BLaER1 (cell line): Measurements from ENCODE around the gene E2F3.

Source experiments
- H3K27ac ChIP-seq: shearing (Covaris generic); formaldehyde crosslinking; 2 replicates; pipeline ENCODE4 v1.8.1; 2022
- H3K27me3 ChIP-seq: shearing (Covaris generic); formaldehyde crosslinking; 2 replicates; pipeline ENCODE4 v1.8.1; 2022
- H3K36me3 ChIP-seq: shearing (Covaris generic); formaldehyde crosslinking; 2 replicates; pipeline ENCODE4 v1.8.1; 2022
- H3K4me1 ChIP-seq: shearing (Covaris generic); formaldehyde crosslinking; 2 replicates; pipeline ENCODE4 v1.8.1; 2022
- H3K4me2 ChIP-seq: shearing (Covaris generic); formaldehyde crosslinking; 2 replicates; pipeline ENCODE4 v1.8.1; 2022
- H3K4me3 ChIP-seq: shearing (Covaris generic); formaldehyde crosslinking; 2 replicates; pipeline ENCODE4 v1.8.1; 2022
- H3K9ac ChIP-seq: shearing (Covaris generic); formaldehyde crosslinking; 2 replicates; pipeline ENCODE4 v1.8.1; 2022
- H3K9me3 ChIP-seq: shearing (Covaris generic); formaldehyde crosslinking; 2 replicates; pipeline ENCODE4 v1.8.1; 2022
- H4K20me1 ChIP-seq: shearing (Covaris generic); formaldehyde crosslinking; 2 replicates; pipeline ENCODE4 v1.8.1; 2022
- Cebpa-rat ChIP-seq: shearing (Covaris generic); IDR thresholded peaks from 2 replicates; pipeline ENCODE4 v1.8.1; 2022

Gene E2F3

DNA sequence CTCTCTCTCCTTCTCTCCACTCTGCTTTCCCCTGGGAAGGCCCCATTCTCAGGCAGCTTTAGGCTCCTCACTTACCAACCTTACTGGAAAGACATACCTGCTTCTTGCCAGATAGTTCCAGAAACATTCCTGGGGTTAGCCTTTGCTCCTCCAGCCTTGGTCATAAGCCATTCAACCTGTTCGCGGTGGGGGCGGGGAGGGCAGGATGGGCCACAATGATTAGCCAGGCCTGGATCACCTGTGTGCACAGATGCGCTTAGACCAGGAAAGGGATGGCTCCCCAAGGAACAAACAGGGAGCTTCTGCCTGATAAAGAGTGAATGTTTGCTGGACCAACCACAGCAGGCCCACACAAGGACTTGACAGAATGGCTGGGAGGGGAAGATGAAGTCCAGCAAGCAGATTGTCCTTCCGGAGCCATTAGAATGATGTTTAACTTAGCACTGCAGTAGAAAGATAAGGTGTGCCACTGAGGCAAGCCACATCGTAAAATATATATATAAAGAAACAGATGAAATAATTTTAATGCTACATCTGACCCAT lies 74.9 kb downstream of the E2F3 start:
- H3K27me3 ChIP-seq: no peaks in the 10 kb centered on the region
- TF ChIP-seq Cebpa-rat: no peak
- H3K36me3 ChIP-seq: peaks cover 86% of the 10 kb centered on the region
- H3K4me2 ChIP-seq: no peak overlapping the region
- peaks cover 99% of the 10 kb centered on the region for H4K20me1 ChIP-seq
- no peak overlapping the region for H3K4me3 ChIP-seq
- no peak overlapping the region for H3K27ac ChIP-seq
- no peak overlapping the region for H3K9ac ChIP-seq
- no peaks in the 10 kb centered on the region for H3K9me3 ChIP-seq
- H3K4me1 ChIP-seq: 0 out of 2 replicates have a peak, but pooled peaks cover 5% of the 10 kb centered on the region

DNA sequence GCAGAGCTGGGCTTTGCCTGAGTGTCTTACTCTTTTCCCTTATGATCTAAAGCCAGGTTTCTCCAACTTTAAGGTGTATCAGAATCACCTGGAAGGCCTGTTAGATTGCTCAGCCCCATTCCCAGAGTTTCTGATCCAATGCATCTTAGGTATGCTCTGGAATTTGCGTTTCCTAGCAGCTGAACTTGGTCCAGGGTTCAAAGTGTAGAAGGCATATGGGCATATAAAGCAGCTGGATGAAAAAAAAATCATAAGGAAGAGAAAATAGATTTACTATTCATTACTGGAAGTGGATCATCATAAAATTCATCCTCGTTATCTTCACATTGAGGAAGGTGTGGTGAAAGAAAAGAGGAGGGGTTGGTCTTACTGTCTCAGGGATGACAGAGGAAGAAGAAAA lies 75.8 kb downstream of the E2F3 start:
- no peak overlapping the region for H3K4me2 ChIP-seq
- H3K9me3 ChIP-seq: no peaks in the 10 kb centered on the region
- no peak for TF ChIP-seq Cebpa-rat
- peaks cover 90% of the 10 kb centered on the region for H3K36me3 ChIP-seq
- no peak overlapping the region for H3K27ac ChIP-seq
- H3K4me1 ChIP-seq: 0 out of 2 replicates have a peak, but pooled peaks cover 5% of the 10 kb centered on the region
- peaks cover 93% of the 10 kb centered on the region for H4K20me1 ChIP-seq
- no peak overlapping the region for H3K4me3 ChIP-seq
- H3K9ac ChIP-seq: no peak overlapping the region
- H3K27me3 ChIP-seq: no peaks in the 10 kb centered on the region

DNA sequence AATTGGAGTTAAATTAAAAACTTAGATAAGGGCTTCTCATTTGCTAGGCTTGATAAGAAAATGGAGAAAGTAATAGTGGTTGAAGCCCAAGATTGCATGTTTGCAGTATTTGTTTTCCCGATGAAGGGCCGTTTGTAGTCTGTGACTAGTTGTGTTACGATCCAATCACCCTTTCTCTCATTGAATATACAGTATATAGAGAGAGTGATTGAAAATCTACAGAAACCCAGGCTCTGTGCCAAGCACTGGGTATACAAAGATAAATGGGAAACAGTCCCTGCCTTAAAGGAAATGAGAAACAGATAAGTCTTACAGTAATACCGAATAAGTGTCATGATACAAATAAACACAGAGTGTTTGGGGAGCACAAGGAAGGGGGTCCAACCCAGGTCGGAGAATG lies 77.4 kb downstream of the E2F3 start:
- no peak overlapping the region for H3K9ac ChIP-seq
- no peaks in the 10 kb centered on the region for H3K27me3 ChIP-seq
- peaks cover 98% of the 10 kb centered on the region for H3K36me3 ChIP-seq
- no peak overlapping the region for H3K4me3 ChIP-seq
- peaks cover 80% of the 10 kb centered on the region for H4K20me1 ChIP-seq
- H3K9me3 ChIP-seq: no peaks in the 10 kb centered on the region
- TF ChIP-seq Cebpa-rat: no peak
- no peak overlapping the region for H3K27ac ChIP-seq
- H3K4me2 ChIP-seq: no peak overlapping the region
- H3K4me1 ChIP-seq: no peaks in the 10 kb centered on the region

DNA sequence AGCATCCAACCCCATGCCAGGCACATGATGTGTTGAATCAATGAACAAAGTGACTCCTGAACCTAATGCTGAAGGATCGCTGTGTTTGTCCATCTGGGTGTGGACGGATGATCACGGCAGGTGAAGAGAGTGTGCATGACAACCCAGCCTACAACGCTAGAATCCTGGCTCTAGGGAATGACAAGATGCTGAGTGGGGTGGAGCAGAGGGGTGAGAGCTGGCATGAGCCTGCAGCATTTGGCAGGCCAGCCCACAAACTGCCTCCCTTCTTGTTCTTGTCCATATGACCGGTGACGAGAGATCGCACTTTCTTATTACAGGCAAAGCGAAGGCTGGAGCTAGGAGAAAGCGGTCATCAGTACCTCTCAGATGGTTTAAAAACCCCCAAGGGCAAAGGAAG lies 77.8 kb downstream of the E2F3 start:
- Histone ChIP-seq H3K9me3 (no peaks in the 10 kb centered on the region), H3K9ac (no peak overlapping the region), H3K4me1 (no peaks in the 10 kb centered on the region), H3K27ac (no peak overlapping the region), H3K27me3 (no peaks in the 10 kb centered on the region), H3K4me2 (no peak overlapping the region), H3K36me3 (peaks cover 98% of the 10 kb centered on the region), H4K20me1 (peaks cover 80% of the 10 kb centered on the region), H3K4me3 (no peak overlapping the region)
- no peak for TF ChIP-seq Cebpa-rat

DNA sequence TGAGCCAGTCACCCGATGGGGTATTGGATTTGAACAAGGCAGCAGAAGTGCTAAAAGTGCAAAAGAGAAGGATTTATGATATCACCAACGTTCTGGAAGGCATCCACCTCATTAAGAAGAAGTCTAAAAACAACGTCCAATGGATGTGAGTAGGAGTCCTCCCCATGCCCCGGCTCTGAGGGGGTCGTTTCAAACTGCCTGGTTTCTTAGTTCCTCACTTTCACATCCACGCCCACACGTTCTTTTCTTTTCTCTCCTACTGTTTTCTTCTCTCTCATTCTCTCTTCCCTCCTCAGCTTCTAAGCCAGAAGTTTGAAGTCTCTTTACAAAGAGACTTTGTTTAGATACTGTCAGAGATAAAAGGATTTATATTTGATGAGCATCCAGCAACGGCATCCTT lies 79.6 kb downstream of the E2F3 start:
- Histone ChIP-seq H3K36me3 (peaks cover 100% of the 10 kb centered on the region), H3K4me3 (no peak overlapping the region), H3K27ac (no peak overlapping the region), H3K27me3 (no peaks in the 10 kb centered on the region), H3K4me2 (no peak overlapping the region), H4K20me1 (peaks cover 65% of the 10 kb centered on the region), H3K9ac (no peak overlapping the region), H3K4me1 (no peaks in the 10 kb centered on the region), H3K9me3 (no peaks in the 10 kb centered on the region)
- no peak for TF ChIP-seq Cebpa-rat

DNA sequence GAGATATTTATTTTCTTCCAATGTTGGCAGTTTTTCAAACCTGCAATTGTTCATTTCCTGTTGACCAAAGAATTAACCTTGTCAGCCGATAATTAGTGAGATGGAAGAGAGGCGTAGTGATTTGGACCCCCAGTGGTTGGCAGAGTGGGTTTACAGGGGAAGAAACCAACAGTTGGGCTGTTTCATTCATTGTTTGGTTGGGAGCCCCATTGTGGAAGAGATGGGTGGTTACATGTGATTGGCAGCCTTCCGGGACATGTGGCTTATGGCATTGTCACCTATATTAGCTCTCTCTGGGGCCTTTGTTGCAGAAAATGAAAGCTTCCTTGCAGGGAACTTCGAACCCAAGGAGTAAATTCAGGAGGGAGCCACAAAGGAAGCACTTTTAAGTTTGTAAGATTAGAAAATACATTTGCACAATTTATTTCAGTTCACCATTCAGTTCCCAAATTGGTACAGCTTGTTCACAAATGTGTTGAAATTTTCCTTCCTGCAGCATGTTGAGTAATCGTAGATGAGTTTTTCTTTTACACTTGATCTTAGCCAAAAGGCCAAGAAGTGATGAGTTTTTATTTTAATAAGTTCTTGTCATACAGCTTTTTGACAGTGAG lies 82.3 kb downstream of the E2F3 start:
- no peak overlapping the region for H3K27ac ChIP-seq
- no peaks in the 10 kb centered on the region for H3K9me3 ChIP-seq
- no peak overlapping the region for H3K4me2 ChIP-seq
- H3K4me1 ChIP-seq: no peaks in the 10 kb centered on the region
- peaks cover 100% of the 10 kb centered on the region for H3K36me3 ChIP-seq
- H3K9ac ChIP-seq: no peak overlapping the region
- no peak for TF ChIP-seq Cebpa-rat
- no peaks in the 10 kb centered on the region for H3K27me3 ChIP-seq
- H4K20me1 ChIP-seq: peaks cover 38% of the 10 kb centered on the region
- no peak overlapping the region for H3K4me3 ChIP-seq

DNA sequence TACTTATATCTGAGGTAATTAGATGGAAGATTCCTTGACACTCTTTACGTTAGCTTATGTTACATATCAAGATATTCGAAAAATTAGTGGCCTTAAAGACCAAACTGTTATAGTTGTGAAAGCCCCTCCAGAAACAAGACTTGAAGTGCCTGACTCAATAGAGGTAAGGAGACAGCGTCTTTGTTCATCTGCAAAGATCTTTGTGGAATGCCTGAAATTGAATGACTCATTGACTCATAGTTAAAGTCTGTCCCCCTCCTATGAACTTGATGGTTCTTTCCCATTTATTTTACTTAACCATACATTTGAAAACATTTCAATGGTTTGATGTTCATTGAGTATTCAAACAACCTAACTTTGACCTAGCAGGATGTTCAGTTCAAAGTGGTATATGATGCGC lies 85.0 kb downstream of the E2F3 start:
- no peak overlapping the region for H3K27ac ChIP-seq
- peaks cover 18% of the 10 kb centered on the region for H4K20me1 ChIP-seq
- no peak overlapping the region for H3K4me2 ChIP-seq
- H3K27me3 ChIP-seq: no peaks in the 10 kb centered on the region
- no peaks in the 10 kb centered on the region for H3K9me3 ChIP-seq
- H3K36me3 ChIP-seq: peaks cover 100% of the 10 kb centered on the region
- no peaks in the 10 kb centered on the region for H3K4me1 ChIP-seq
- no peak for TF ChIP-seq Cebpa-rat
- no peak overlapping the region for H3K4me3 ChIP-seq
- H3K9ac ChIP-seq: no peak overlapping the region

DNA sequence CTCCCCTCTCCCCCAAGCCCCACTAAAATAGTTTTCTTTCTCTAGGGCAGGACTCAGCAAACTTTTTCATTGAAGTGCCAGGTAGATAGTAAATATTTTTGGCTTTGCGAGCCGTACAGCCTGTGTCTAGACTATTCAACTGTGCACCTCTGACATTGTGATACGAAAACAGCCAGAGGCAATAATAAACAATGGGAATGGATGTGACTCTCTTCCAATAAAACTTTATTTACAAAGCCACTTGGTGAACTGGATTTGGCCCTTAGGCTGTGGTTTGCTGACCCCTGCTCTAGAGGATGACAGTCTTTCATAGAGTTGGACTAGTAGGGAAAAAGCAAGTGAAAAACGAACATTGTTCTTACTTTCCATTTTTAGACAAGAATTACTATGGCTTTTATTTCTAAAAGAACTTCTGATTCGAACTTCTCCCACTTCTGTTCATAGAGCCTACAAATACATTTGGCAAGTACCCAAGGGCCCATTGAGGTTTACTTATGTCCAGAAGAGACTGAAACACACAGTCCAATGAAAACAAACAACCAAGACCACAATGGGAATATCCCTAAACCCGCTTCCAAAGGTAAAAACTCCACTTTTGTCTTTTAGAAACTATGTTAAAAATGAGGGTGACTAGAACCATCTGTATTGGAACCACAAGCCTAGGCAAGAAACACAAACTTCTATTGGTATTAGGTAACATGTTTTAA lies 86.1 kb downstream of the E2F3 start:
- H3K9me3 ChIP-seq: no peaks in the 10 kb centered on the region
- no peak overlapping the region for H3K9ac ChIP-seq
- no peak overlapping the region for H3K4me3 ChIP-seq
- no peak overlapping the region for H3K4me2 ChIP-seq
- no peak overlapping the region for H3K27ac ChIP-seq
- no peaks in the 10 kb centered on the region for H3K27me3 ChIP-seq
- no peak for TF ChIP-seq Cebpa-rat
- H3K36me3 ChIP-seq: peaks cover 100% of the 10 kb centered on the region
- H4K20me1 ChIP-seq: peaks cover 27% of the 10 kb centered on the region
- no peaks in the 10 kb centered on the region for H3K4me1 ChIP-seq

DNA sequence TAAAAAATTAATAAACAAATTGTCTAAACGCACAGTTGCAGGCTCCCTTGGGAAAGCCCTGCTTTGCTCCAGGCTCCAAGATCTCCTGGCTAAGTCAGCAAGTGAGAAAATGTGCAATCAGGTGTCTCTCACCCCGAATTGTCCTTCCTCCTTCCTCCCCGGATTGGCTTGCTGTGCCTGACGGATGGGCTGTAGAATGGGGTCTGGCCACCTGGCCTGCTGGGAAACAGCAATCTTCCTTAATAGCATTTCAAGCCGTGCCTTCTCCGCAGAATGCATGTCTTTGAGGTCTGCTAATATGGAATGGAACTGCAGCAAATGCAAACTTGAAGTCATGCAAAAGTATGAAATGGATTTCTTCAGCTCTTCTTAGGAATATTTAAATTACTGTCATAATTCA lies 88.9 kb downstream of the E2F3 start:
- Histone ChIP-seq H3K27ac (no peak overlapping the region), H3K4me3 (no peak overlapping the region), H3K27me3 (no peaks in the 10 kb centered on the region), H3K4me1 (no peaks in the 10 kb centered on the region), H3K9me3 (no peaks in the 10 kb centered on the region), H4K20me1 (peaks cover 17% of the 10 kb centered on the region; the same call in 1 of the 2 replicates), H3K4me2 (no peak overlapping the region), H3K9ac (no peak overlapping the region), H3K36me3 (peaks cover 83% of the 10 kb centered on the region)
- no peak for TF ChIP-seq Cebpa-rat

DNA sequence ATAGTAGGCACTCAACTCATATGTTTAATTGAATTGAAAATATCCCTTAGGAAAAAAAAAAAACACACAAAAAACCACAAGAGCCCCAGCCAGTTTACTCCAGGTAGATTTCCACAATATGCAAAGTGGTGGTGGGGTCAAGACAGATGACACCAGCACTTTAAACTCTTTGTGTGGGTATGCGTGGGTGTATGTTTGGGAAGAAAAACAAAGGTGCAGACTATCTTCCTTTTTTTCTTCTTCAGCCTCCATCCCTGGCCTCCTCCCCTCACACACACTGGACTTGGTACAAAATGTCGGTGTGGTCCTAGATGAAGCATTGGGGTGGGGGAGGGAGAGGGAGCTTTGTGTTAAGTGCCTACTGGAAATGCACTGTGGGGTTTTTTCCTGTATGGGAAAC lies 90.4 kb downstream of the E2F3 start:
- Histone ChIP-seq H3K4me2 (no peak overlapping the region), H3K4me3 (no peak overlapping the region), H3K4me1 (no peaks in the 10 kb centered on the region), H3K36me3 (peaks cover 68% of the 10 kb centered on the region), H4K20me1 (peaks cover 17% of the 10 kb centered on the region; the same call in 1 of the 2 replicates), H3K9me3 (no peaks in the 10 kb centered on the region), H3K27me3 (no peaks in the 10 kb centered on the region), H3K9ac (no peak overlapping the region), H3K27ac (no peak overlapping the region)
- TF ChIP-seq Cebpa-rat: no peak
